Smooth muscle cell (in vitro differentiated cells): ENCODE measurements around the gene ANO4. TPM values are rescaled to one million over a fixed set of nuclear protein-coding genes. Genes with fewer than 3 reads are reported as not detected.
"Not testable (repeated sequence)": the region's sequence is repeated elsewhere in the genome, so short reads cannot be mapped to it uniquely, and the experiment has no call there.

Experiments used
- DNase-seq: peaks from one replicate; lab custom pipeline; 2025; ENCODE audit not compliant: unreplicated experiment; lab: John Stamatoyannopoulos, UW
- H2AFZ ChIP-seq: fragments of 200-600 bp; sonication (generic); 2 replicates; pipeline ENCODE4 v1.6.0; 2016; ENCODE audit warnings: antibody characterized with exemption, low read depth, mild to moderate bottlenecking
- H3F3A ChIP-seq: fragments of 200-600 bp; sonication (generic); 2 replicates; pipeline ENCODE4 v1.6.0; 2017; ENCODE audit warnings: antibody characterized with exemption, low read depth
- H3K27ac ChIP-seq: fragments of 200-600 bp; sonication (generic); 2 replicates; pipeline ENCODE4 v1.5.1; 2016; ENCODE audit warnings: low read depth, mild to moderate bottlenecking
- H3K27me3 ChIP-seq: fragments of 200-600 bp; sonication (generic); 2 replicates; pipeline ENCODE4 v1.6.1; 2016; ENCODE audit warnings: low read depth, mild to moderate bottlenecking
- H3K36me3 ChIP-seq: fragments of 200-600 bp; sonication (generic); 2 replicates; pipeline ENCODE4 v1.5.1; 2016; ENCODE audit warnings: low read depth
- H3K4me1 ChIP-seq: fragments of 200-600 bp; sonication (generic); 2 replicates; pipeline ENCODE4 v1.5.1; 2016; ENCODE audit warnings: low read depth
- H3K4me2 ChIP-seq: fragments of 200-600 bp; sonication (generic); 2 replicates; pipeline ENCODE4 v1.6.0; 2016; ENCODE audit warnings: mild to moderate bottlenecking
- H3K4me3 ChIP-seq: fragments of 200-600 bp; sonication (generic); 2 replicates; pipeline ENCODE4 v1.5.1; 2016; ENCODE audit warnings: mild to moderate bottlenecking
- H3K79me2 ChIP-seq: fragments of 200-600 bp; sonication (generic); 2 replicates; pipeline ENCODE4 v1.6.0; 2016; ENCODE audit warnings: low read depth, mild to moderate bottlenecking
- H3K9ac ChIP-seq: fragments of 200-600 bp; sonication (generic); 2 replicates; pipeline ENCODE4 v1.6.0; 2016; ENCODE audit warnings: low read depth
- H3K9me3 ChIP-seq: fragments of 200-600 bp; sonication (generic); replicated peaks from 2 replicates; pipeline ENCODE4 v1.5.1; 2016; ENCODE audit warnings: low read depth
- H4K20me1 ChIP-seq: fragments of 200-600 bp; sonication (generic); 2 replicates; pipeline ENCODE4 v1.6.0; 2016; ENCODE audit warnings: low read depth
- WGBS: methylation state at CpG from one replicate; pipeline ENCODE4 v1.1.7; 2016; ENCODE audit warnings: low lambda C conversion rate; 5-methylcytosine and 5-hydroxymethylcytosine counted together
- polyA plus RNA-seq: library from polyadenylated mRNA; unstranded; fragments of >200 nt; fragmentation: Nextera tagmentation; extraction: Ambion mirVana; gene quantifications from 2 replicates; pipeline ENCODE4 v1.2.1, GENCODE V29; 2016
- total RNA-seq: library from RNA; depleted of rRNA; stranded (reverse); fragments of >200 nt; gene quantifications from 2 replicates; pipeline ENCODE4 v1.2.3, GENCODE V29; 2014
- TF ChIP-seq, protein P1 (sequence below): fragments of 200-600 bp; sonication (generic); IDR thresholded peaks from 2 replicates; pipeline ENCODE4 v1.5.1; 2017; ENCODE audit warnings: borderline replicate concordance, mild to moderate bottlenecking, antibody characterized with exemption; ENCODE audit not compliant: insufficient read depth, poor library complexity, severe bottlenecking

The ANO4 gene
- total and polyA plus RNA-seq, 2 experiments from 2014 or later, result 27.3 to 51.7 TPM

DNA sequence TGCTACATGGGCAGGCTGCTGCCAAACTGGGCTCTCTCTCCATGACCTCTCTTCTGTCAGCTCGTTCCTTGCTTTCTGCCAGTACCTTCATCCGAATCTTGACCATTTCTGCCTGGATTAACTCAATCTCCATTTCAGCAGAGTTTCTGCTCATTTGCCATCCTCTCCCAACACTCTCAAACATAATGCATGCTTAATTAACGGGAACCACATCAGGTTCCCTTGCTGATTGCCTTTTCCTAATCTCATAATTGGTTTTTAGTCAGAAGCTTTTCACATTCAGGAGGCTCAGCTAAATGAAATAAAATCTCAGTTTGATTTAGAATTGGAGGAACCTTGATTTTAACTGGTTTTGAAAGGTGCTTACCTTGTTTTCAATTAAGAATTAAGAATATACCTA lies 288.1 kb downstream of the ANO4 start:
- H3K4me1 ChIP-seq, result no peaks in the 10 kb centered on the region
- no peak overlapping the region for H3K9ac ChIP-seq
- no peaks in the 10 kb centered on the region for H3K27me3 ChIP-seq
- no peak overlapping the region for H2AFZ ChIP-seq
- no peaks in the 10 kb centered on the region for H3F3A ChIP-seq
- TF ChIP-seq, protein P1, sequence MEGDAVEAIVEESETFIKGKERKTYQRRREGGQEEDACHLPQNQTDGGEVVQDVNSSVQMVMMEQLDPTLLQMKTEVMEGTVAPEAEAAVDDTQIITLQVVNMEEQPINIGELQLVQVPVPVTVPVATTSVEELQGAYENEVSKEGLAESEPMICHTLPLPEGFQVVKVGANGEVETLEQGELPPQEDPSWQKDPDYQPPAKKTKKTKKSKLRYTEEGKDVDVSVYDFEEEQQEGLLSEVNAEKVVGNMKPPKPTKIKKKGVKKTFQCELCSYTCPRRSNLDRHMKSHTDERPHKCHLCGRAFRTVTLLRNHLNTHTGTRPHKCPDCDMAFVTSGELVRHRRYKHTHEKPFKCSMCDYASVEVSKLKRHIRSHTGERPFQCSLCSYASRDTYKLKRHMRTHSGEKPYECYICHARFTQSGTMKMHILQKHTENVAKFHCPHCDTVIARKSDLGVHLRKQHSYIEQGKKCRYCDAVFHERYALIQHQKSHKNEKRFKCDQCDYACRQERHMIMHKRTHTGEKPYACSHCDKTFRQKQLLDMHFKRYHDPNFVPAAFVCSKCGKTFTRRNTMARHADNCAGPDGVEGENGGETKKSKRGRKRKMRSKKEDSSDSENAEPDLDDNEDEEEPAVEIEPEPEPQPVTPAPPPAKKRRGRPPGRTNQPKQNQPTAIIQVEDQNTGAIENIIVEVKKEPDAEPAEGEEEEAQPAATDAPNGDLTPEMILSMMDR, result no peak
- no peaks in the 10 kb centered on the region for H3K36me3 ChIP-seq
- H3K4me3 ChIP-seq, result no peak overlapping the region
- H4K20me1 ChIP-seq, result no peaks in the 10 kb centered on the region
- H3K4me2 ChIP-seq, result no peak overlapping the region
- no peak for DNase-seq
- no peak overlapping the region for H3K27ac ChIP-seq
- H3K9me3 ChIP-seq, result no peaks in the 10 kb centered on the region
- H3K79me2 ChIP-seq, result no peaks in the 10 kb centered on the region
- WGBS, result 90% methylated on average over 3 of the region's 3 CpGs

DNA sequence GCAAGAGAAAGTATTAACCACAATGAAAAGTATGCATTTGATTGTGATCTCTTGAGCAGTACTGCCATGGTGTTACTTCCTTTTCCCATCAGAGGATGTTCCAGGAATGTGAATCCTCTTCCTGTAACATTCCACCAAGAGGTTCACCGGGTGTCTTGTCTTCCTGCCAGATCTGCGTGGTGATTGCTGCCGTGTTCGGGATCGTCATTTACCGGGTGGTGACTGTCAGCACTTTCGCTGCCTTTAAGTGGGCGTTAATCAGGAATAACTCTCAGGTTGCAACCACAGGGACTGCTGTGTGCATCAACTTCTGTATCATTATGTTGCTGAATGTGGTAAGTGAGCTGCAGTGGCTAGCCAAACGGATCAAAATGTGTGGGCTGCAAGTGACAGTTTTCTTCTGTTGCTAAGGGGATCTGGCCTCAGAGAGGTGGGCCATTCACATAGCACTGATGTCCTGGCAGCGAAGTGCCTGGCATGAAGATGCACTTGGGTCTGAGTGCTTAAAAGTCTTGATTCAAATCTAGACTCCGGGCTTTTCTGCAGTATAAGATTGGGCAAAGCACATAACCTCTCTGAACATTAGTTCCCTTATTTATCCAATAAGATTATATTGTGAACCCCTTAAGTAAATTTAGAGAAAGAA lies 292.0 kb downstream of the ANO4 start:
- 58% methylated on average over 11 of the region's 11 CpGs for WGBS
- Histone ChIP-seq H2AFZ (no peak overlapping the region), H3K9me3 (no peaks in the 10 kb centered on the region)

DNA sequence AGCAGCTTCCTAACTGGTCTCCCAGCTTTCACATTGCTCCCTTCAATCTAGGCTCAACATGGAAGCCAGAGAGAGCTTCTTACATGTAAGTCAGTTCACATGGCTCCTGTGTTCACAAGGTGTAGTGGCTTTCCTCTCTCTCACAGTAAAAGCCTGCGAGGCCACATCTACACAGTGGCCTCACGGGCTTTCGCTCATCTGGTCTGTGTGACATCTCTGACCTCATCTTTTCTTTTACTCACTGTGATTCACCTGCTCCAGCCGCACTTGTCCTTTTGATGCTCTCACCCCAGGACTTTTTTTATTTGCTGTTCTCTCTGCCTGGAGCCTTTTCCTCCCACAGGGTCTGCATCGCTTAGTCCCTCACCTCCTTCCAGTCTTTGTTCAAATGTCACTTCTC lies 293.3 kb downstream of the ANO4 start:
- WGBS, result 85% methylated on average over 5 of the region's 5 CpGs
- no peaks in the 10 kb centered on the region for H3K4me1 ChIP-seq
- H3K36me3 ChIP-seq, result no peaks in the 10 kb centered on the region
- no peaks in the 10 kb centered on the region for H3F3A ChIP-seq
- no peaks in the 10 kb centered on the region for H3K27me3 ChIP-seq
- no peak overlapping the region for H3K4me2 ChIP-seq
- no peaks in the 10 kb centered on the region for H3K79me2 ChIP-seq
- no peak overlapping the region for H2AFZ ChIP-seq
- H3K27ac ChIP-seq, result no peak overlapping the region
- H3K9ac ChIP-seq, result no peak overlapping the region
- H3K4me3 ChIP-seq, result no peak overlapping the region
- H4K20me1 ChIP-seq, result no peaks in the 10 kb centered on the region
- DNase-seq, result no peak
- no peaks in the 10 kb centered on the region for H3K9me3 ChIP-seq
- TF ChIP-seq, protein P1, result no peak

More for the DNA sequence above, 292.0 kb downstream of the ANO4 start:
- Histone ChIP-seq H3K4me1 (no peaks in the 10 kb centered on the region), H4K20me1 (no peaks in the 10 kb centered on the region), H3K4me3 (no peak overlapping the region), H3F3A (no peaks in the 10 kb centered on the region), H3K9ac (no peak overlapping the region), H3K27me3 (no peaks in the 10 kb centered on the region), H3K4me2 (no peak overlapping the region), H3K36me3 (no peaks in the 10 kb centered on the region), H3K79me2 (no peaks in the 10 kb centered on the region), H3K27ac (no peak overlapping the region)
- TF ChIP-seq, protein P1, result no peak
- no peak for DNase-seq

DNA sequence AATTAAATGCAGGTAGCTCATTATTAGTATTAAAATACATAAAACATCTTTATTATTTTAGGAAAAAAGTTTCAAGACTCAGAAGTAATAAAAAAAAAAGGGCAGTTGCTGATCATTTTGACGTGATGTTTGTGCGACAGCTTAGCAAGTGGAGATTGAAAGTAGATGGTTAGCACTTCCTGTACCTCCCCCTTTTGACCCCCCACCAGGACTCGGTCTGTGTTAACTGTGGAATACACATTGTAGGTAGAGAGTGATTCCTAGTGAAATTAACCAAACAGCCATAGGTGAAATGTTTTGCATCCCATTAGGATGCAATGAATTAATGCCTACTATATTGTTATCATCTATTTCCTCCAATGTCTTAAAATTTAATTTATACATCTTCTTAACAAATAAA lies 294.7 kb downstream of the ANO4 start:
- Histone ChIP-seq H3K4me2 (no peak overlapping the region), H3K4me3 (no peak overlapping the region), H3K9me3 (no peaks in the 10 kb centered on the region), H3K27ac (no peak overlapping the region), H3K79me2 (no peaks in the 10 kb centered on the region), H2AFZ (no peak overlapping the region), H3K9ac (no peak overlapping the region), H4K20me1 (no peaks in the 10 kb centered on the region), H3K36me3 (no peaks in the 10 kb centered on the region), H3K4me1 (no peaks in the 10 kb centered on the region), H3F3A (no peaks in the 10 kb centered on the region), H3K27me3 (no peaks in the 10 kb centered on the region)
- DNase-seq, result no peak
- 88% methylated on average over 3 of the region's 3 CpGs for WGBS
- TF ChIP-seq, protein P1, result no peak

DNA sequence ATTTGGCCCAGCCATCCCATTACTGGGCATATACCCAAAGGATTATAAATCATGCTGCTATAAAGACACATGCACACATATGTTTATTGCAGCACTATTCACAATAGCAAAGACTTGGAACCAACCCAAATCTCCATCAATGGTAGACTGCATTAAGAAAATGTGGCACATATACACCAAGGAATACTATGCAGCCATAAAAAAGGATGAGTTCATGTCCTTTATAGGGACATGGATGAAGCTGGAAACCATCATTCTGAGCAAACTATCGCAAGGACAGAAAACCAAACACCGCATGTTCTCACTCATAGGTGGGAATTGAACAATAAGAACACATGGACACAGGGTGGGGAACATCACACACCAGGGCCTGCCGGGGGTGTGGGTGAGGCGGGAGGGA lies 295.6 kb downstream of the ANO4 start:
- not testable (repeated sequence) for H4K20me1 ChIP-seq, H3K4me3 ChIP-seq, H3F3A ChIP-seq, H3K9ac ChIP-seq, H3K36me3 ChIP-seq, H3K27ac ChIP-seq, H3K4me2 ChIP-seq, DNase-seq, H3K4me1 ChIP-seq, H3K79me2 ChIP-seq, H3K9me3 ChIP-seq, H2AFZ ChIP-seq, H3K27me3 ChIP-seq
- WGBS, result 92% methylated on average over 4 of the region's 4 CpGs
